NCI-H2171 treated with DMSO at 0.1 percent for 48 hours (cell line): Measurements from ENCODE around the gene CXCL13.
"Not testable (repeated sequence)": the region's sequence is repeated elsewhere in the genome, so short reads cannot be mapped to it uniquely, and the experiment has no call there.

Source experiments
- DNase-seq: peaks from one replicate; lab custom pipeline; 2025; lab: John Stamatoyannopoulos, UW

The CXCL13 gene, protein sequence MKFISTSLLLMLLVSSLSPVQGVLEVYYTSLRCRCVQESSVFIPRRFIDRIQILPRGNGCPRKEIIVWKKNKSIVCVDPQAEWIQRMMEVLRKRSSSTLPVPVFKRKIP

DNA sequence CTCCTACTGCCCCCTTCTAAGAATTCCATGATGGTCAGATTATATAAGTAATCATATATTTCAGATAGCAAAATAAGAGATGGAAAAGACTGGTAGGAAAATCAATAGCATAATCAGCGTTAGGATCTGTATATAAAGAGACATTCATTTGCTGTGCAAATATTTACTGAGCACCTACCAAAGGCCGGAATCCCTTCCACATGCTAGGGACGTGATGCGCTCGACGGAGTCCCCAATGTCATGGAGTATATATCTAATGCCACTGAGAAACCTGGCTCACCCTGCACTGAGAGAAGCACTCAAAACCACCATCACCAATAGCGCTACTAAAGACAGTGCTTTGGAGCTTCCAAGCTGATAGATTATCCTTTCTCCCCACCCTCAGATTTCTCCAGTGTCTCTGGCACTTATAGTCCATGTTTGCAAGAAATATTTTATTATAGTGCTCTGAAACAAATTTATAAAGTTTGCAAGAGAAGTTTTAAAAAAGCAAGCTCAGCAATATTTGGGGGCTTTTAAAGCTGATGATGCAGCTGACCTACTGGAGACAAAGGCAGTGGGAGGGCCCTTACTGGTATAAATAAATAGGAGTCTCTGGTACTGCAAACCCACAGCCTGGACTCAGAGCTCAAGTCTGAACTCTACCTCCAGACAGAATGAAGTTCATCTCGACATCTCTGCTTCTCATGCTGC is at the start of gene CXCL13:
Gene CXCL13 (plus strand): TSS at position 611 of the 693 bp plus-strand sequence. CDS start 46 bp downstream, at position 657.
- DNase-seq, result no peak

DNA sequence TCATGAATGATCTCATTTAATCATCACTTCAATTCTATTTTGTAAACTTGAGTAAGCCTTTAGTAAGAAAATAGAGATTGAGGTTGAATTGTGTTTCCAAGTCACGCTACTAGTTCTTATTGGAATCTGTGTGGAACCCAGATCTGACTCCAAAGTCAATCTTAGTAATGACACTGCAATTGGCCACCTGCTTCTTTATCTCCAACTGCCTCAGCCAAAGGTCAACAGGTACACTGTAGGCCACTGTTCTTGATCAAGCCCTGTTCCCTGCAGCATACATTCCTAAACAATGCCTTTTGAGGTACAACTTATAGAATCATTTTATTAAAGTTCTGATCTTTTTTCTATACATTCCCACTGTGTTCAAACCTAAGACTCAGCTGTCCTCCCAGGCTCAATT is 45.5 kb upstream of the CXCL13 start:
- DNase-seq, result no peak

DNA sequence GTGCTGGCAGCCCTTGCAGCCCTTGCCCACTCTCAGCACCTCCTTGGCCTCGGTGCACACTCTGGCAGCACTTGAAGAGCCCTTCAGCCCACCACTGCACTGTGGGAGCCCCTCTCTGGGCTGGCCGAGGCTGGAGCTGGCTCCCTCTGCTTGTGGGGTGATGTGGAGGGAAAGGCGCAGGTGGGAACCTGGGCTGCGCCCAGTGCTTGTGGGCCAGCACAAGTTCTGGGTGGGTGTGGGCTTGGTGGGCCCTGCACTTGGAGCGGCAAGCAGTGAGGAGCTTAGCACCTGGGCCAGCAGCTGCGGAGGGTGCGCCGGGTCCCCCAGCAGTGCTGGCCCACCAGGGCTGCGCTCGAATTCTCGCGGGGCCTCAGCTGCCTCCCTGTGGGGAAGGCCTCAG is 43.9 kb upstream of the CXCL13 start:
- DNase-seq, result not testable (repeated sequence)

DNA sequence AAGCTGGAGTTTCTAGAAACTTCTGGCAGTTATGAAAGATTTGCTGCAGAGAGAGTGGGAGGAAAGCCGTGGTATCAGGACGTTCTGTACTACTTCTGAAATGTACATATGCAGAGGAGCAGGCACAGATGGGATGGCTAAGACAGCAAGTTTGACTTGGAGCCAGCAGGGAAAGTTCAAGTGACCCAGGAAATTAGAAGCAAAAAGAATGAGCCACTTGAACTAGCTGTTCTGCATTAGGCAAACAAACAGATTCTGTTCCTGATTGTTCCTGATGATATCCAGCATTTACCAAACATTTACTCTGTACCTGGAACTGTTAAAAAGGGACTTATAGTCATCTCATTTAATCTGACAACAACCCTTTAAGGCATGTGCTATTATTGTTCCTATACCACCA is 41.4 kb upstream of the CXCL13 start:
- DNase-seq, result no peak

DNA sequence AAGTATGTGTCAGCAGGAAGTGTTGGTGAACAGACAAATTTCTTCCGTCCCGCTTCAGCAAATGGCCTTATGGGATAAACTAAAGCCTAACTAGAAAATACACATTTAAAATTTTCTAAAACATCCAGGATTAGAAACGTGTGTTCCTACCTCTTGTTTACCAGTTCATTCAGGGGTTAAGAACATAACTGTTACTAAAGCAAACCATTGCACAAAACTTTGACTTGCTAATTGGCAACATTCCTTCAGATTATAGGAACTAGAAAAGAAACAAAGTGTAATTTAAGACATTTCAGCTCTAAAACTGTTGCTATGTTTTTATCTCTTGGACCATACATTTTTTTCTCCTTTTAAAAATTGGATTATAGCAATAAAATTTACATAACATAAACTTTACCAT is 39.5 kb upstream of the CXCL13 start:
- no peak for DNase-seq

DNA sequence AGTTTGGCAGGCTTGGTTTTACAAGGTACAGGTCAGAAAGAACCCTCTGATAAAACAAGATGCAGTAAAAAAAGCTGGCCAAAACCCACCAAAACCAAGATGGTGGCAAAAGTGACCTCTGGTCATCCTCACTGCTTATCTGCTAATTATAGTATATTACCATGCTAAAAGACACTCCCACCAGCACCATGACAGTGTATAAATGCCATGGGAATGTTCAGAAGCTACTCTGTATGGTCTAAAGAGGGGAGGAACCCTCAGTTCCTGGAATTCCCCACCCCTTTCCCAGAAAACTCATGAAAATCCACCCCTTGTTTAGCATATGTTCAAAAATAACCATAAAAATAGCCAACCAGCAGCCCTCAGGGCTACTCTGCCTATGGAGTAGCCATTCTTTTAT is 38.1 kb upstream of the CXCL13 start:
- DNase-seq, result no peak

DNA sequence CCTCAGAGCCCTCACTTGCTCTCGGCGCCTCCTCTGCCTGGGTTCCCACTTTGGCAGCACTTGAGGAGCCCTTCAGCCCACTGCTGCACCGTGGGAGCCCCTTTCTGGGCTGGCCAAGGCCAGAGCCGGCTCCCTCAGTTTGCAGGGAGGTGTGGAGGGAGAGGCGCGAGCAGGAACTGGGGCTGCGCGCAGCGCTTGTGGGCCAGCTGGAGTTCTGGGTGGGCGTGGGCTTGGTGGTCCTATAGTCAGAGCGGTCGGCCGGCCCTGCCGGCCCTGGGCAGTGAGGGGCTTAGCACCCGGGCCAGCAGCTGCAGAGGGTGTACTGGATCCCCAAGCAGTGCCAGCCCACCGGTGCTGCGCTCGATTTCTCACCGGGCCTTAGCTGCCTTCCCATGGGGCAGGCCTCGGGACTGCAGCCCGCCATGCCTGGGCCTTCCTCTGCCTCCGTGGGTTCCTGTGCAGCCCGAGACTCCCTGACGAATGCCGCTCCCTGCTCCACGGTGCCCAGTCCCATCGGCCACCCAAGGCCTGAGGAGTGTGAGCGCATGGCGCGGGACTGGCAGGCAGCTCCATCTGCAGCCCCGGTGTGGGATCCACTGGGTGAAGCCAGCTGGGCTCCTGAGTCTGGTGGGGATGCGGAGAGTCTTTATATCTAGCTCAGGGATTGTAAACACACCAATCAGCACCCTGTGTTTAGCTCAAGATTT is 35.0 kb upstream of the CXCL13 start:
- not testable (repeated sequence) for DNase-seq

DNA sequence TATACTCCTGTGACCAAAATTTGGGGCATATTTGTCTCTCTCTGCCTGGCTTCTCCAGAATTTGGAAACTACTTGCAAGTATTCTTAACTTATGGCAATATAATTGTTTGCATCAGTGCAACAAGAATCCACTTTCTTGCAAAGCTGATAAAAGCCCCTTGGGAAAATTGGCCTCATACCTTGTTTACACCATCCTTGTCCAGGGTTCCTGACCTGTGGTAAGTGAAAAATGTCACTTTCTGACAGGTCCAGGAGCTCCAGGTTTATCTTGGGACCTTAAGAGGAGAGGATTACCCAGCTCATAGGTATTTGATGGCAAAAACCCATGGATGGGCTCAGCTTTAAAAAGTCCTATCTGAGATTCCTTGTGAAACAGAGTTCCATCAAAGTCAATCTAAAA is 29.3 kb upstream of the CXCL13 start:
- DNase-seq, result no peak

DNA sequence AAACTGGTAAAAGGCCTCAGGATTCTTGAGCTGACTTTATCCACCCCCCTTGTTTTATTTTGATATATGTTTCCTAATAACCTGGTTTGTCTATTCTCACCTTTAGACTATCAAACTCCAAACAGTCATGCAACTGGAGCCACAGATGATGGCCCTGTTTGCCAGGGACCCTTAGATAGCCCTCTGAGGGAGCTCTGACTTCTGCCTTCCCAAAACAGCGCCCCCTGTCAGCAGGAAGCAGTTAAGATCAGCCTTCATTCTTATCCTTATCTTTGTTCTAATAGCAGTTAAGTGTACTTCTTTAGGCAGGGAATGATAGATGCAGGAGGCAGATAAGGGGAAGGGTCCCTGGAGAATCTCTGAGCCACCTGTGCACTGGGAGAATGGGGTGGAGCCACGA is 27.5 kb upstream of the CXCL13 start:
- DNase-seq, result peak; percentile 7

DNA sequence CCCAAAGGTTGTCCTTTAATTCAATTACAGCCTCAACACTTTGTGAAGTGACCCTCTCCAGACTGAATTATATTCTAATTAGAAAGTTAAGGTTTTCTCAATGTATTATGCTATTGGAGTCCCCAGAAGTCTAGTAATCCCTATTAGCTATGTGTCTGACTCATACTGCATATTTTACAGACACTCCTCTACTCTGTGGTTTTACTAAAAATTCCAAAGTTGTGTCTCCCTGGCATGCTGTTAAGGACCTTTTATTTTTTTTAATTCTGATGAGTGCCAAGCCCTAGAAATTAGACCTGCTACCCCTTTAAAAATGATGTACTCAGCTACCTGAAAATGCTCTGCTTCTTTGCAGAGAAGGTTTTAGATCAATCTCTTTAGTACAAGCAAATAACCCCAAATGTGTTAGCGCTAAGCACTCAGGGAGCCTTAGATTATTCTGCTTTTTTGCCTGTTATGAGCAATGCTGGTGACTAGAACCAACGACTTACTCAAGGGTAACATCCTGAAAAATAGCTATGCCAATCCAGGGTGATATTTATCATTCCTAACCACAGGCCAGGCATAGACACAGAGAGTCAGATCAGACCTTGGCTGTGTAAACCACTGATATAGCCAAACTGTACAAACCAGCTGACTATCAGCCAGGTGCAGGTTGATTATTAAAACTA is 26.1 kb upstream of the CXCL13 start:
- no peak for DNase-seq

DNA sequence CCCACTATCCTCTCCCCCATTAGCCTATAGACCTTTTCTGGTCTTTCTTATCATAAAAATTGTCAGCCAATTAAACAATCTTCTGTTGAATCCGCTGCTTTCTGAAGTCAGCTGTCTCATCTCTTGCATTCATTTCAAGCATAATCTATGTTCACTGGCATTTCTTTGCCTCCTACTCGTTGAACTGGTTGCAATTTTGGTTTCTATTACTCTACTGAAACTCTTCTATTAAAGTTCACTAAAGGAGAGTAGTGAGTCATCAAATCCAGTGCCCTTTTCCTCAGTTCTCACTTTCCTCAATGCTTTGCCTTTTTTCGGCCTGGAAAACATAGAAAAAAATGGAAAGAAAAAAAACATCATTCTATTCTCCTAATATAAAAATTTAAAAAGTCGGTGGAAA is 23.9 kb upstream of the CXCL13 start:
- no peak for DNase-seq

DNA sequence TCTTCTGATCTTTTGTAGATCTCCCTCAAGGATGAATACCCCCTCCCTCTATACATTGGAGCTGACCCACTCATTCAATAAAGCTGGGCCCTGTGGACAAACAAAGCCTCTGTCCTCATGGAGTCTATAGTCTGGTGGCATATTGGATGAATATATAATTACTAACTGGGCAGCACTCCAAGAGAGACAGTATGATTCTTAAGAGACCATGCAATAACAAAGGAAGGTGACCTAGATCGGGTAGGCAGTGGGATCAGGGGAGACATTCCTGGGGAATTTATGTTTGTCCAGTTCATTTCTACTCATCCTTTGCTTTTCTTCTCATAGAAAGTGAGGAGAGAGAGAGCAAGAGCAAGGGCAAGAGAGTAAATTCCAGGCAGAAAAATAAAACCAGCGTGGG is 23.5 kb upstream of the CXCL13 start:
- no peak for DNase-seq

DNA sequence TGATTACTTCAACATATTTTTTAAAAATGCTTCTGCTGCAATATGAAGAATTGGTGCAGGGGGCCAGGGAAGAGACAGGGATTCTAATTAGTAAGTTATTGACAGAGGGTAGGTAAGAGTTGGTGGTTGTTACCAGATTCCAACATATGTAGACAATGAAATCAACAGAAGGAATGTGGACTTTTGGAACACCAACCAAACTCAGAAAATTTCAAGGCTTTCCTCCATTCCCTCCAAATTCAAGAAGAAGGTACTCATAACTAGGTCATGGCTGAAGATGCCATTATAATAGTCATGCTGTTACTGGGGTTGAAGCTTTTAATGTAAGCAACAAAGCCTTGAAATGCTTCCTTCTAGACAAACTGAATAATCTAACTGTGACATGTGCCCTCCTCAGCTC is 22.9 kb upstream of the CXCL13 start:
- DNase-seq, result no peak

DNA sequence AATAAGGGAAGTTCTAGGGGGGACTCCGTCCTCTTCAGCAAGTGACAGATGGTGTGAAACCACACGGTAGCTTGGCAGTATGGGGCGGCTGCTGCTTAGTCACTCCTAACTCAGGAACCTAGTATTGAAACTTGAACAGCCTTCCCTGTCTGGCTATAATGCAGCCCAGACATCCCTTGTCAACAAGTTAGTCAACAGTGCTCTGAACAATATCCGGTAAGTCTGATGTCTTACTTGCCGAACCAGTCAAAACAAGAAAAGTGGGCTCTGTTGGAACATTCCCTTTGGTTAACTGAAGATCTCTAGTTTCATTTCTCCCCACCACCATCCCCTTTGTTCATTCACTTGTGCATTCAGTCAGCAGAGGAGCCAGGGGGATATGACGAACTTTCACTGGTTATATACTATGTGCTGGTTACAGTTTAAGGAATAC is 18.7 kb upstream of the CXCL13 start:
- peak; percentile 16 for DNase-seq

DNA sequence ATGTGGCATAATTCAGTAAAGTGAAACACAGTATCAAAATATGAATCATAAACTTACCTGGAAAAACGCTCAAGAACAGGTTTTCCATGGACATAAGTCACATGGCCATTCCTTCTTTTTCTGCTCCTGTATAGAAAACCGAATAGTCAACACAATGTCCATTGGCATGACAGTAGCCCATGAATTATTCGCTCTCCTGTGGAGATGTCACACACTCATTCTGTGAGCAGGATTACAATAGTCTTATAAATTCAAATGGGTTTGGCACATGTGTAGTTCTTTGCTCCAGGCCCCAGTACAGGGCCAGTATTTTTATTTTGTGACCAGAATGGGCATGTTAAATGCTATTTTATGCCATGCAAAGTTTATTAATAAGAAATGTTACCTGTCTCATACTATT is 15.1 kb upstream of the CXCL13 start:
- no peak for DNase-seq

DNA sequence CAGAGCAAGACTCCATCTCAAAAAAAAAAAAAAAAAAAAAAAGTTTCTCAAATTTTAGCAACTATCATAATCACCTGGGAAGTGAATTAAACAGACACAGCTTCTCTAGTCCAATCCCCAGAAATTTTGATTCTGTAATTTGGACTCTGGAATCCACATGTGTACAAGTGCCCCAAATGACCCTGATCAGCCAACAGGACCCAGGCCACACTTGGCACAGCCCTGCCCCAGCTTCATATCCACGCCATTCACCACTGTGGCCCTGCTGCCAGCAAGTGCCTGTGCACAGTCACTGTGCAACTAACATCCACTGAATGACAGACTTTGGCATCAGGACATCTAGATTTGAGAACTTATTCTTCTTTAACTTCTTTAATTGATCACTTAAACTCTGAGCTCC is 14.1 kb upstream of the CXCL13 start:
- no peak for DNase-seq

DNA sequence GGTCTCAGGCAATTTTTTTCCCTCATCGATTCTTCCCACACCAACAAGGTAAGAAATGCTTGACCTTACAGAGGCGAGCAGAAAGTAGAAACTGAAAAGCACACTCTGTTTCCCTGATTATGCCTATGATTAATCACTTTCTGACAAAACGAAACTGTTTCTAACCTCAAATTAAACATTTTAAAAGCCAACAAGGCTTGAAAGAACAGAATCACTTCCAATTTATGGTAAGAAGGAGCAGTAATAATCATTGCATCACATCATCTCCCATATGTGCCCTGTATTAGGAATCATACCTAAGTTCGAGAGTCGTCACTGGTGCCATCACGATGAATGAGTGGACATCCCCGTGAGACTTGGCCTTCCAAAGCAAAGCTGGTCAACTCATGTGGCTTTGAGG is 12.5 kb upstream of the CXCL13 start:
- no peak for DNase-seq

DNA sequence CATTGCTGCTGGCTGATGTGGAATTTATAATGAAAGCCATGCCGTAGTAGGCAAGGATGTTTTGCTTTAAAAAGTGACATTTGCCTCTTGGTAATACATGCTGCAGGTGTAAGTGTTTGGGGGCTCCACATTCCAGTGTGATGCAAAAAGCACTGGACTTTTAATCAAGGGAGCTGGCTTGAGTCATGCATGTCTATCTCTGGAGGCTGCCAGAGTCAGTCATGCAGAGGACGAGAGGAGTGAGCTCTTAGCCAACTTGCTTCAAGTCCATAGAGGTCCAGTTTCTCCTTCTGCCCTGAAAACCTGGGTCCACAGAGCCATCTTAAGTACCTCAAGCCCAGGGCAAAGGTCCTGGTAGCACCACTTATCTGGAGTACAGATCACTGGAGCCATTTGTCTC is 11.6 kb upstream of the CXCL13 start:
- DNase-seq, result no peak

DNA sequence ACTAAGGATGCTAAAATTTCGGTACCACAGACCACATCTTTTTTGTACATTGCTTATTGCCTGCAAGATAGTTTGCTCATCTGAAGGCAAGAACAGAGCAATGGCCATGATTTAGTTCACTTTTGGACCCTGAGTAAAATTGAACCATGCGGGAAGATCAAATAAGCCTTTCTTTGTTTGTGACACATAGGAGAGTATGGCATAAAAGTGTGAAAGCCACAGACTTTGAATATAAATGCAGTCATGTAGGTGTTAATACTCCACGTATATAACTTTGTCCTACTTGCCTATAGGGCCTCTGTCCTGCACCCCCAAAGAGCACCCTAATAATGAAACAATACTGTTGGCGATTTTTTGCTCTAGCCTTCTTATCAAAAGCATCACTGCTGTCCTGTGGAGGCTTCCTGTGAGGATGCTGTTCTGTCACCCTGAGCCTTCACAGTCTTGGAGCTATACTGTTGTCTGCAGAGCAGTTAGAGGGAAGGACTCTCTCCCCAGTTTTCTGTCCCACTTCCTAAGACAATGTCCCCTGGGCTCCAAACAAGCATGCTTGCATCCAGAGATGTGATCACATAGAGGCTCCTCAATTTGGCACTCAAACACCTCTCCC is 10.2 kb upstream of the CXCL13 start:
- DNase-seq, result no peak

DNA sequence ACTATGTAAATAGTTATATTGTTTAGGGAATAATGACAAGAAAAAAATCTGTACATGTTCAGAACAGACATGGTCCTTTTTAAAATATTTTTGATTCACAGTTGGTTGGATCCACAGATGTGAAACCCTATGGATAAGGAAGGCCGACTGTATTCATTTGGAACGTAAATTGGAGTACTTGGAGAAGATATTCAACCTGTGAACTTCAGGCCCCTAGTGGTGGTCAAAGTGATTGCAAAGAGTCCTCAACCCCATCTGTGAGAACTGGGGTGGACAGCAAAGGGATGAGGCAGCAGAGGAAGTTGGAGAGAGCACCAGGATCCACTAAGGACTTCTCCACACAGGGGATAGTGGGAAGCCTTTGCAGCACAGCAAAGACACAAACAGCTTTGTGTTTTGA is 6.2 kb upstream of the CXCL13 start:
- no peak for DNase-seq

DNA sequence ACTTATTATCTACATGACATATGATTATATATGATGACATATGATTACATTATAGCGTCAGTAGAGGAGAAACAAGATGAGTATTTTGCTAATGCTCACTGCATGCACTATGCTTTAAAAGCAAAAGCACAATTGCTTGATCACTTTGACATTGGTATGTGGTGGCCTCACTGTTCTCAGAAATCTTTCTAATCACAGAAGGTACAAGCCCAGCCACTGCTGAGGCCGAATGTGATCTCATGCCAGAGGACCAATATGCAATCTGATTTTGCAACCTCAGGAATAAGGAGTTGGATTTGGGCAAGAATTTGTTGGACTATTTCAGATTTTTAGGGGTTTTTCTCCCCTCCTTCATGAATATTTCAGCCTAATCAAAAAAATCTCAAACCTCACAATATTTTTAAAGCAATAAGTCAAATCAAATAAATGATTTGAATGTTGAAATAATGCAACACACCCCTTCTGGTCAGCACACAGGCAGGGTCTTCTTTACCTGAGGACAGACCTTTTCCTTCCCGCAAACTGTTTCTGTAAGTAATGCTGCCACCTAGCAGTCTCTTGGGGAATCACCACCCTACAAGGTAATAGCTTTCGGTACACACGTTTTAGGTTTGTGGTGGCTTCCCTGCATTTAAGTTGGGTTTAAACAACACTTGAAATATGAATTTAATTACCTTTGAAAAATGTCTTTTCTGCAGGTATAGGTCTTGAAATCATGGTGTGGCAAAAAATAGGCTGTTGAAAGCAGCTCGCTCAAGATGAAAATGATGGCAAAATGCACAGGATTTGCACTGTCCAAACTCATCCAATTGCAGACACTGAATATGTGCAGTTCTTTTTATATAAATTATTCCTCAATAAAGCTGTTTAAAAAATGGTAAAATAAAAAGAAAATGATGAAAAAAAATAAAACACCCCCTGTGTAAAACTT is 4.8 kb upstream of the CXCL13 start:
- peak; percentile 8 for DNase-seq
